Astrocyte of the spinal cord (primary cell): ENCODE measurements around the gene ZNF672.
"Not testable (repeated sequence)": the region's sequence is repeated elsewhere in the genome, so short reads cannot be mapped to it uniquely, and the experiment has no call there.

Experiments
- DNase-seq: peaks from one replicate; pipeline ENCODE4 v3.0.0; 2011; ENCODE audit warnings: low read depth, low spot score
- H3K4me3 ChIP-seq: 2 replicates; pipeline ENCODE4 v1.5.1; 2011; ENCODE audit warnings: low read depth, mild to moderate bottlenecking, low read length, moderate library complexity
- CTCF ChIP-seq: IDR thresholded peaks from 2 replicates; pipeline ENCODE4 v1.5.1; 2012; ENCODE audit warnings: low read depth, mild to moderate bottlenecking, low read length, inconsistent platforms
- in situ Hi-C: cut with HindIII; loops from 2 replicates; pipeline ENCODE4 v1.10.0; 2017; ENCODE audit warnings: low sequenced_read_pairs

ZNF672 gene

GRCh38 chr1:248837781-248838356 is at the start of gene ZNF672:
ZNF672 (plus strand) TSS chr1:248838224; CDS start chr1:248847275, 9,051 bp downstream.
- in situ Hi-C loops: no loop called here
- TF ChIP-seq CTCF: no peak
- peak; percentile 99 for DNase-seq
- peak within 1 kb of the TSS; percentile 71 for H3K4me3 ChIP-seq

- no peak for DNase-seq
- in situ Hi-C loops: no loop called here
- TF ChIP-seq CTCF: no peak
- no peak overlapping the region for H3K4me3 ChIP-seq
These were observed 49.7 kb upstream of the ZNF672 start for GRCh38 chr1:248788327-248788726.

- in situ Hi-C loops, H3K4me3 ChIP-seq, DNase-seq: not testable (repeated sequence)
These were observed 48.7 kb upstream of the ZNF672 start for GRCh38 chr1:248789337-248789736.

GRCh38 chr1:248790456-248790855 is 47.6 kb upstream of the ZNF672 start:
- DNase-seq: no peak
- in situ Hi-C loops: no loop called here
- no peak overlapping the region for H3K4me3 ChIP-seq
- no peak for TF ChIP-seq CTCF

- in situ Hi-C loops: no loop called here
- no peak for DNase-seq
- H3K4me3 ChIP-seq: no peak overlapping the region
- no peak for TF ChIP-seq CTCF
These were observed 47.0 kb upstream of the ZNF672 start for GRCh38 chr1:248791010-248791409.

GRCh38 chr1:248792342-248792741 is 45.7 kb upstream of the ZNF672 start:
- no peak for DNase-seq
- no peak overlapping the region for H3K4me3 ChIP-seq
- in situ Hi-C loops: no loop called here
- no peak for TF ChIP-seq CTCF

- in situ Hi-C loops: no loop called here
- no peak for DNase-seq
- TF ChIP-seq CTCF: no peak
These were observed 44.4 kb upstream of the ZNF672 start for GRCh38 chr1:248793592-248793991.

GRCh38 chr1:248794663-248795062 is 43.4 kb upstream of the ZNF672 start:
- H3K4me3 ChIP-seq, in situ Hi-C loops, DNase-seq: not testable (repeated sequence)

More at GRCh38 chr1:248793592-248793991, 44.4 kb upstream of the ZNF672 start:
- no peak overlapping the region for H3K4me3 ChIP-seq
